Heart right ventricle (tissue), 16 donors: ENCODE measurements around the gene ATP8B1. TPM values are rescaled to one million over a fixed set of nuclear protein-coding genes. Genes with fewer than 3 reads are reported as not detected.
A peak's percentile ranks its signal among the peaks of the same experiment; 100 is the strongest.

ENCODE experiments used
- ATAC-seq, 8 donors: fragments of 200-7000 bp; cut with Tn5 transposase; one replicate each; pipeline ENCODE4 v1.9.1; 2020; ENCODE audit warnings: mild to moderate bottlenecking in 8 of 8, moderate library complexity in 8 of 8, moderate number of reproducible peaks in 1 of 8
- DNase-seq, 2 donors: peaks; one replicate each; pipeline ENCODE4 v3.0.0-alpha.2; 2020
- H3K27ac ChIP-seq, 10 donors: fragments of 200-600 bp; sonication (generic) in 2 of 10; one replicate each; pipeline versions ENCODE4 v1.5.0 to v1.8.0; 2020 to 2022; ENCODE audit warnings: mild to moderate bottlenecking in 3 of 10
- H3K27me3 ChIP-seq, 7 donors: fragments of 200-600 bp; one replicate each; pipeline ENCODE4 v1.8.0; 2021 to 2022; ENCODE audit warnings: mild to moderate bottlenecking in 2 of 7
- H3K36me3 ChIP-seq, 9 donors: fragments of 200-600 bp; sonication (generic) in 1 of 9; one replicate each; pipeline versions ENCODE4 v1.5.0 to v1.8.0; 2020 to 2022; ENCODE audit warnings: mild to moderate bottlenecking in 2 of 9
- H3K4me1 ChIP-seq, 9 donors: fragments of 200-600 bp; sonication (generic) in 1 of 9; one replicate each; pipeline versions ENCODE4 v1.5.0 to v1.8.0; 2020 to 2022; ENCODE audit warnings: mild to moderate bottlenecking in 4 of 9
- H3K4me3 ChIP-seq, 10 donors: fragments of 200-600 bp; sonication (generic) in 2 of 10; one replicate each; pipeline versions ENCODE4 v1.5.0 to v1.8.0; 2020 to 2022; ENCODE audit warnings: mild to moderate bottlenecking in 7 of 10, moderate library complexity in 2 of 10
- H3K9me3 ChIP-seq, 11 donors: fragments of 200-600 bp in 10 of 11; sonication (generic) in 2 of 11; one replicate each; pipeline versions ENCODE4 v1.5.0 to v1.8.0; 2013 to 2022; ENCODE audit warnings: mild to moderate bottlenecking in 2 of 11, control low read depth in 1 of 11, moderate library complexity in 1 of 11
- WGBS, 2 donors: extraction: QIAGEN DNeasy Blood & Tissue Kit; methylation state at CpG; one replicate each; pipeline ENCODE4 v1.1.7; 2013; ENCODE audit warnings: inconsistent platforms in 1 of 2; 5-methylcytosine and 5-hydroxymethylcytosine counted together
- intact Hi-C, 10 donors: fragments of 100-400 bp; cut with DNase I; formaldehyde crosslinking; loops; one replicate each; pipeline versions ENCODE4 v1.11.1 to v1.14.2; 2022
- polyA plus RNA-seq, 2 donors: library from polyadenylated mRNA; stranded (reverse); fragments of 200-250 nt; gene quantifications; one replicate each; pipeline ENCODE4 v1.2.3, GENCODE V29; 2013
- total RNA-seq, 10 donors: library from RNA; stranded (reverse); fragmentation: NEBNext Ultra II Directional in 3 of 10; extraction: Animal tissue kit (Norgen Biotek cat#: 25700) in 3 of 10; gene quantifications; one replicate each; pipeline versions ENCODE4 v1.2.1 to v1.2.4, GENCODE V29; 2021 to 2023
- TF ChIP-seq, protein P1 (sequence below), 9 donors: fragments of 200-600 bp; sonication (generic) in 2 of 9; IDR thresholded peaks; one replicate each; pipeline versions ENCODE4 v1.5.0 to v1.8.0; 2021 to 2022; ENCODE audit warnings: antibody characterized with exemption in 9 of 9, mild to moderate bottlenecking in 5 of 9, moderate library complexity in 1 of 9
- donor health status: Arrhythmogenic right ventricular cardiomyopathy.
- donor health status: ischemic (EF 13 %, LVEDD 7.1; RV severe dilation, severe dysfunction).
- donor health status: healthy with polysubstance abuse.
- donor health status: DM: no; HTN: yes; CAD: no.
- donor health status: DM: no; HTN: no; CAD: no.
- donor health status: ischemic (EF 25% LVEDD 6.9; RV normal size, moderate dysfunction).
- donor health status: ischemic (EF 25% LVEDD 5.7; RV mildly dilated, moderate dysfunction).
- donor health status: healthy.
- donor health status: DM: yes; HTN: yes; CAD: no.
- donor health status: Ischemic cardiomyopathy.
- donor health status: ischemic (EF 35%, LVEDD 5.7; RV mildly dilated, moderate dysfunction).
- donor health status: nonischemic (EF 11% LVEDD 7.7; RV severe dilation, severe dysfunction).
- donor health status: DM: yes; HTN: yes; CAD: no.
- donor health status: PGD.
- donor health status: ischemic (EF 29% LVEDD 5.4; RV normal size, mild dysfunction).
- donor health status: nonischemic (EF 23%, LVEDD 6.1; RV moderate dilation, normal function).

The ATP8B1 gene
- total and polyA plus RNA-seq, 12 donors = 2.7 to 16.5 (median 7.2) TPM

GRCh38 chr18:57798713-57799373, 4.3 kb downstream of the ATP8B1 start:
- WGBS, 2 donors = 88 to 90% methylated on average over 4 of the region's 4 CpGs
- peaks cover 0 to 70% (median 24%) of the 10 kb centered on the region in 9 donors for H3K4me1 ChIP-seq

DNA sequence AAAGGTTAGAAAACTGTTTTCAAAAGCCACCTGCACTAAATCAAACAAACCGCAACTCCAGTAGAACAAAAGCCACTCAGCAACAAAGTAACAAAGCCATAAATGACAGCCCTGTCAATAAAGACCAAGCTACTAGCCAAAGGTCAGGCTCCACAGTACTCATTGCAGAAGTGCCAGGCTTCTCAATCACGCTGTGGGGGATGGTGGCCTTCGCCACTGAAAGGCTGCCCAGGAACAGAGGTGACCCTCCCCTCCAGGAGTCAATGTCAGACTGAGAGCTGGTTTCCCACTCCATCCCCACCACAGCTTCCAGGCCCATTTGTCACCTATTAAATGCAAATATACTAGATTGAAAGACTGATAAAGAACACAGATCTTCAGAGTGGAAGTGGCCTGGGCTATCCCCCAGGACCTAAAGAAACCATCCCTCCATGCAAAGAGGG, 5.9 kb downstream of the ATP8B1 start:
- Histone ChIP-seq H3K27ac (peak overlapping the region in 3 of 10 donors; percentile 5 to 44 (median 44)), H3K36me3 (peaks cover 0 to 8% (median 0%) of the 10 kb centered on the region in 9 donors), H3K9me3 (peaks cover 0 to 4% (median 0%) of the 10 kb centered on the region in 11 donors), H3K27me3 (peaks cover 0 to 18% (median 0%) of the 10 kb centered on the region in 7 donors), H3K4me1 (peaks cover 6 to 80% (median 38%) of the 10 kb centered on the region in 9 donors), H3K4me3 (no peak overlapping the region)
- 77 to 78% methylated on average over 3 of the region's 3 CpGs for WGBS, 2 donors
- ATAC-seq = peak in 4 of 8 donors; percentile 25 to 74 (median 50)
- intact Hi-C loops = no loop called here
- no peak for DNase-seq
- TF ChIP-seq, protein P1, sequence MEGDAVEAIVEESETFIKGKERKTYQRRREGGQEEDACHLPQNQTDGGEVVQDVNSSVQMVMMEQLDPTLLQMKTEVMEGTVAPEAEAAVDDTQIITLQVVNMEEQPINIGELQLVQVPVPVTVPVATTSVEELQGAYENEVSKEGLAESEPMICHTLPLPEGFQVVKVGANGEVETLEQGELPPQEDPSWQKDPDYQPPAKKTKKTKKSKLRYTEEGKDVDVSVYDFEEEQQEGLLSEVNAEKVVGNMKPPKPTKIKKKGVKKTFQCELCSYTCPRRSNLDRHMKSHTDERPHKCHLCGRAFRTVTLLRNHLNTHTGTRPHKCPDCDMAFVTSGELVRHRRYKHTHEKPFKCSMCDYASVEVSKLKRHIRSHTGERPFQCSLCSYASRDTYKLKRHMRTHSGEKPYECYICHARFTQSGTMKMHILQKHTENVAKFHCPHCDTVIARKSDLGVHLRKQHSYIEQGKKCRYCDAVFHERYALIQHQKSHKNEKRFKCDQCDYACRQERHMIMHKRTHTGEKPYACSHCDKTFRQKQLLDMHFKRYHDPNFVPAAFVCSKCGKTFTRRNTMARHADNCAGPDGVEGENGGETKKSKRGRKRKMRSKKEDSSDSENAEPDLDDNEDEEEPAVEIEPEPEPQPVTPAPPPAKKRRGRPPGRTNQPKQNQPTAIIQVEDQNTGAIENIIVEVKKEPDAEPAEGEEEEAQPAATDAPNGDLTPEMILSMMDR (IDR thresholded peaks at IDR 0.05) = no peak

More at GRCh38 chr18:57798713-57799373, 4.3 kb downstream of the ATP8B1 start:
- no peak for ATAC-seq
- intact Hi-C loops = no loop called here
- TF ChIP-seq, protein P1 (IDR thresholded peaks at IDR 0.05) = no peak
- H3K9me3 ChIP-seq = peaks cover 0 to 4% (median 0%) of the 10 kb centered on the region in 11 donors
- DNase-seq = no peak
- no peak overlapping the region for H3K4me3 ChIP-seq
- peaks cover 0 to 34% (median 0%) of the 10 kb centered on the region in 7 donors for H3K27me3 ChIP-seq
- peak overlapping the region in 1 of 10 donors; percentile 44 for H3K27ac ChIP-seq
- peaks cover 0 to 8% (median 0%) of the 10 kb centered on the region in 9 donors for H3K36me3 ChIP-seq

DNA sequence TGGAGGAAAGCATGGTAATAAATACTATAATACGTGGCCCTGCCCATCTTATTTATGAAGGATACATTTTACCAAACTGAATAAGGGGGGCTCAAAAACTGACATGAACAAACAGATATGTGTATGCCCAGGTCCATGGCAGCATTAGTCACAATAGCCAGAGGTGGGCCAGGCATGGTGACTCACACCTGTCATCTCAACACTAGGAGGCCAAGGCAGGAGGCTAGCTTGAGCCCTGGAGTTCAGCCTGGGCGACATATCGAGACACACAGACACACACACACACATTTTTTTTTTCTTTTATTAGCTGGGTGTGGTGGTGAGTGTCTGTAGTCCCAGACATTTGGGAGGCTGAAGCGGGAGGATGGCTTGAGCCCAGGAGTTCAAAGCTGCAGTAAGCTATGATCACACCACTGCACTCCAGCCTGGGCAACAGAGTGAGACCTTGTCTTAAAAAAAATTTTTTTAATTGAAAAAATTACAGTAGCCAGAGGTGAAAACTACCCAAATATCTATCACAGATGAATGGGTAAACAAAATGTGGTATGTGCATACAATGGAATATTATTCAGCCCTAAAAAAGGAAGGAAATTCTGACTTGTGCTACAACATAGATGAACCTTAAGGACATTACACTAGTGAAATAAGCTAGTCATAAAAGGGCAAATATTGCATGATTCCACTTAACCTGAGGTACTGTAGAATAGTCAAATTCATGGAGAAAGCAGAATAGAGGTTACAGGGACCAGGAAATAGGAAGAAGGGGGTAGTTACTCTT, 8.0 kb downstream of the ATP8B1 start:
- H3K9me3 ChIP-seq = peaks cover 0 to 4% (median 0%) of the 10 kb centered on the region in 11 donors
- intact Hi-C loops = no loop called here
- H3K27ac ChIP-seq = no peak overlapping the region
- TF ChIP-seq, protein P1 (IDR thresholded peaks at IDR 0.05) = no peak
- H3K27me3 ChIP-seq = no peaks in the 10 kb centered on the region
- WGBS, 2 donors = 96 to 98% methylated on average over 4 of the region's 4 CpGs
- peaks cover 6 to 88% (median 53%) of the 10 kb centered on the region in 9 donors for H3K4me1 ChIP-seq
- peaks cover 0 to 8% (median 0%) of the 10 kb centered on the region in 9 donors for H3K36me3 ChIP-seq
- no peak for ATAC-seq
- no peak for DNase-seq
- no peak overlapping the region for H3K4me3 ChIP-seq

GRCh38 chr18:57793302-57793986, 9.7 kb downstream of the ATP8B1 start:
- H3K36me3 ChIP-seq = peaks cover 0 to 8% (median 0%) of the 10 kb centered on the region in 9 donors
- H3K4me3 ChIP-seq = peak overlapping the region in 6 of 10 donors; percentile 6 to 39 (median 28)
- intact Hi-C loops = no loop called here
- H3K9me3 ChIP-seq = peaks cover 0 to 4% (median 0%) of the 10 kb centered on the region in 11 donors
- WGBS, 2 donors = 52 to 53% methylated on average over 3 of the region's 3 CpGs
- peak in 6 of 8 donors; percentile 3 to 46 (median 8) for ATAC-seq
- H3K4me1 ChIP-seq = peaks cover 10 to 88% (median 61%) of the 10 kb centered on the region in 9 donors
- no peaks in the 10 kb centered on the region for H3K27me3 ChIP-seq
- TF ChIP-seq, protein P1 (IDR thresholded peaks at IDR 0.05) = no peak
- no peak for DNase-seq
- H3K27ac ChIP-seq = peak overlapping the region; percentile 54 to 86 (median 68)
